ENCODE results near the gene SSBP4. TPM values are rescaled to one million over a fixed set of nuclear protein-coding genes. Genes with fewer than 3 reads are reported as not detected.

The SSBP4 gene
- total RNA-seq, 2 experiments from 2014 or later, result 198 to 204 TPM

GRCh38 chr19:18436671-18437490 is 17.7 kb downstream of the SSBP4 start:
- H3K36me3 Mint-ChIP-seq (ENCODE audit: low read depth), result peaks cover 23% of the 10 kb centered on the region
- ChIA-PET POLR2A (interaction anchor here (0.6 to 1.4 kb wide), 4 partner anchors 16 to 155 kb away, joined by 3 read pairs; no protein-coding TSS in a partner anchor), CTCF (interaction anchor here (0.8 kb wide), 1 partner anchor 25 kb away, joined by 3 read pairs; no protein-coding TSS in a partner anchor)
- H3K27ac Mint-ChIP-seq, result peak overlapping the region; percentile 39
- peaks cover 48% of the 10 kb centered on the region for H3K4me1 Mint-ChIP-seq (ENCODE audit: low read depth)
- DNase-seq (peak; percentile 91), ATAC-seq (peak; percentile 74)
- H3K9me3 Mint-ChIP-seq (ENCODE audit: insufficient read depth), result no peaks in the 10 kb centered on the region
- H3K4me3 Mint-ChIP-seq, result peak overlapping the region; percentile 72
- H3K27me3 Mint-ChIP-seq (ENCODE audit: low read depth), result no peaks in the 10 kb centered on the region

- peaks cover 3% of the 10 kb centered on the region for H3K27me3 Mint-ChIP-seq (ENCODE audit: low read depth)
- ATAC-seq, result peak; percentile 29
- peaks cover 25% of the 10 kb centered on the region for H3K36me3 Mint-ChIP-seq (ENCODE audit: low read depth)
- H3K27ac Mint-ChIP-seq, result peak within 1 kb of the TSS; percentile 39
- H3K4me3 Mint-ChIP-seq, result peak within 1 kb of the TSS; percentile 72
- H3K4me1 Mint-ChIP-seq (ENCODE audit: low read depth), result peaks cover 46% of the 10 kb centered on the region
- H3K9me3 Mint-ChIP-seq (ENCODE audit: insufficient read depth), result peaks cover 4% of the 10 kb centered on the region
- ChIA-PET CTCF (interaction anchor here (0.8 kb wide), 1 partner anchor 26 kb away, joined by 3 read pairs; no protein-coding TSS in a partner anchor), POLR2A (interaction anchor here (1.0 to 1.4 kb wide), 2 partner anchors 17 to 116 kb away, joined by 3 read pairs; no protein-coding TSS in a partner anchor)
- peak; percentile 65 for DNase-seq
These were observed 18.5 kb downstream of the SSBP4 start, which contains the start of gene ISYNA1 for GRCh38 chr19:18437491-18438330. ISYNA1 (minus strand) TSS chr19:18438133; CDS start chr19:18437979, 154 bp downstream.

DNA sequence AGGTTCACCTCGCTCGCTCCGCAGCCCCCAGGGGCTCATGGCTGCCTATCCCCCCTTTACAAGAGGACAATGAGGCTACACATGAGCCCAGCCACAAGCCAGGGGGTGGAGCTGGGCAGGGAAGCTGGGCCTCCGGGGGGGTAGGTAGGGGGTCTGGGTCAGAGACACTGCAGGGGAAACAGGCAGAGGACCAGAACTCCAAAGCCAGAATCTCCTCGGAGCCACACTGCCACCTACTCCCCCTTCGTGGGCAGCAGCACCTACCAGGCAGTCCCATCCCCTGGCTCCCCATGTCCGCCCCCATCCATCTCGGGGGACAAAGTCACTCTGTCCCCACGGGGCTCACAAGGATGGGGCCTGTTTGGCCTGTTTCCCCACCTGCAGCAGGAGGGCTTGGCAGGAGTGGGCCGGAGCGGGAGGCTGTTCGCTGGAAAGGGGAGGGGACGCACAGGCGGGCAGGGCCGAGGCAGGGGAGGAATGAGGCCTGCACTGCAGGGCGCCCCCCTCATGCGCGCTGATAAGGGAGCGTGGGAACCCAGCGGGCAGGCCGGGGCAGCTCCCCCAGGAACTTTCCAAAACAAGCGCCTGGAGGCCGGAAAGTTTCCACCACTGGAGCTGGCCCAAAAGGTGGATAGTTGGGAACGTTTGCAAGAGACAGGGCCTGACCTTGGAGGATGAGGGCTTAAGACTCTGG is 19.3 kb downstream of the SSBP4 start:
- ChIA-PET CTCF (interaction anchor here (1.0 to 2.5 kb wide), 4 partner anchors 13 to 81 kb away, joined by 3 to 8 read pairs (median 4); no protein-coding TSS in a partner anchor), POLR2A (interaction anchor here (0.6 kb wide), 1 partner anchor 197 kb away, joined by 3 read pairs; no protein-coding TSS in a partner anchor)
- ATAC-seq, result no peak
- Mint-ChIP-seq H3K27ac (no peak overlapping the region), H3K9me3 (ENCODE audit: insufficient read depth) (peaks cover 4% of the 10 kb centered on the region), H3K4me1 (ENCODE audit: low read depth) (peaks cover 43% of the 10 kb centered on the region), H3K27me3 (ENCODE audit: low read depth) (peaks cover 3% of the 10 kb centered on the region), H3K4me3 (peak overlapping the region; percentile 2), H3K36me3 (ENCODE audit: low read depth) (peaks cover 29% of the 10 kb centered on the region)
- DNase-seq, result no peak

DNA sequence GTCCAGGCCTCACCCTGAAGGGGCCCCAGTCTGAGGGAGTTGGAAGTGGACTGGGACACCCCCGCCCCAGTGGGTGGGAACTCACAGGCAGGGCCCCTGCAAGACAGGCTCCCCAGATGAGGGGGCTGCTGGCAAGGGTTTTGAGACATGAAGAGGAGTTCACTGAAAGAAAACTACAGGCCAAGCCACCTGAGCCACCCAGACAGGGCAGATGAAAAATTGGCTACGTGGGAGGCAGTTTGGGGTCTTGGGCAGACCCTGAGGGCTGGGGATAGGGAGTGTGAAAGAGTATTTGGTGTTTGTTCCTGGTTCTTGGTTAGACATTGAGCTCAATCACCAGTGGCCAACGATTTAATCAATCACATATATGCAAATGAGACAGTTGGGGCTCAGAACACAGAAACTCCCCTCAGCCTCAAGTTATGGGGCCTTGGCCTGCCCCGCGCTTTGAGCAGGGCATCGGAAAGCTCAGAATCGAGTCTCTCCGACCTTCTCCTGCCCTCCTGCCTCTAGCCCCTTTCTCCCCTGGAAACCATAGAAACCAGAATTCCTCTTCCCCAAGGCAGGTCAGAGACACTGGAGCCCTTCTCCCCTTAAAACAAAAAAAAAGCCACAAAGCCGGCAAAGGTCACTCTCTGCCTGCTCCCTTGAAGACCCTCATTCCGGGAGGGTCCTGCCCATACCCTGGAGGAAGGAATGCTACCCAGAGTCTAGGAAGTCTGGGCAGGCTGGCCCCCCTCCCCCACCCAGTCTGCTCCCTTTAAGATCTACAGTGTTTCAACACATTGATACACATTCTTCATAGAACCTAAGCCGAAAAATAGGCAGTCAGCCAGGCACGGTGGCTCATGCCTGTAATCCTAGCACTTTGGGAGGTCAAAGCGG is 20.1 kb downstream of the SSBP4 start:
- Mint-ChIP-seq H3K27ac (peak overlapping the region; percentile 20), H3K36me3 (ENCODE audit: low read depth) (peaks cover 31% of the 10 kb centered on the region), H3K27me3 (ENCODE audit: low read depth) (peaks cover 3% of the 10 kb centered on the region), H3K4me1 (ENCODE audit: low read depth) (peaks cover 40% of the 10 kb centered on the region), H3K9me3 (ENCODE audit: insufficient read depth) (peaks cover 4% of the 10 kb centered on the region), H3K4me3 (no peak overlapping the region)
- no peak for ATAC-seq
- POLR2A ChIA-PET, result interaction anchor here (0.9 kb wide), 1 partner anchor 11 kb away, joined by 5 read pairs; no protein-coding TSS in a partner anchor
- CTCF ChIA-PET, result interaction anchor here (0.8 to 2.5 kb wide), 5 partner anchors 12 to 150 kb away, joined by 3 to 8 read pairs (median 4); partner anchors contain the start of gene REX1BD
- DNase-seq, result no peak

GRCh38 chr19:18439910-18440237 is 20.7 kb downstream of the SSBP4 start:
- H3K9me3 Mint-ChIP-seq (ENCODE audit: insufficient read depth), result peaks cover 4% of the 10 kb centered on the region
- DNase-seq, result no peak
- H3K36me3 Mint-ChIP-seq (ENCODE audit: low read depth), result peaks cover 25% of the 10 kb centered on the region
- H3K27me3 Mint-ChIP-seq (ENCODE audit: low read depth), result peaks cover 3% of the 10 kb centered on the region
- no peak for ATAC-seq
- peaks cover 34% of the 10 kb centered on the region for H3K4me1 Mint-ChIP-seq (ENCODE audit: low read depth)
- ChIA-PET POLR2A (interaction anchor here (0.7 to 0.9 kb wide), 3 partner anchors 11 to 266 kb away, joined by 3 to 5 read pairs (median 4); no protein-coding TSS in a partner anchor), CTCF (interaction anchor here (0.8 to 2.5 kb wide), 6 partner anchors 12 to 195 kb away, joined by 3 to 8 read pairs (median 4); partner anchors contain the start of gene REX1BD)
- no peak overlapping the region for H3K4me3 Mint-ChIP-seq
- H3K27ac Mint-ChIP-seq, result no peak overlapping the region

- peak overlapping the region; percentile 3 for H3K4me3 Mint-ChIP-seq
- H3K36me3 Mint-ChIP-seq (ENCODE audit: low read depth), result peaks cover 28% of the 10 kb centered on the region
- ChIA-PET CTCF (interaction anchor here (0.8 to 2.5 kb wide), 7 partner anchors 10 to 407 kb away, joined by 3 to 8 read pairs (median 4); no protein-coding TSS in a partner anchor), POLR2A (interaction anchor here (0.7 to 0.9 kb wide), 3 partner anchors 12 to 266 kb away, joined by 3 to 5 read pairs (median 4); no protein-coding TSS in a partner anchor)
- no peak for ATAC-seq
- DNase-seq, result no peak
- H3K9me3 Mint-ChIP-seq (ENCODE audit: insufficient read depth), result peaks cover 4% of the 10 kb centered on the region
- peaks cover 3% of the 10 kb centered on the region for H3K27me3 Mint-ChIP-seq (ENCODE audit: low read depth)
- peaks cover 34% of the 10 kb centered on the region for H3K4me1 Mint-ChIP-seq (ENCODE audit: low read depth)
- peak overlapping the region; percentile 85 for H3K27ac Mint-ChIP-seq
These were observed 21.2 kb downstream of the SSBP4 start for GRCh38 chr19:18440415-18440877.

- ChIA-PET POLR2A (interaction anchor here (0.9 kb wide), 1 partner anchor 66 kb away, joined by 3 read pairs; no protein-coding TSS in a partner anchor), CTCF (interaction anchor here (0.8 to 2.5 kb wide), 7 partner anchors 9 to 407 kb away, joined by 3 to 8 read pairs (median 4); no protein-coding TSS in a partner anchor)
- peaks cover 4% of the 10 kb centered on the region for H3K9me3 Mint-ChIP-seq (ENCODE audit: insufficient read depth)
- H3K27me3 Mint-ChIP-seq (ENCODE audit: low read depth), result peaks cover 3% of the 10 kb centered on the region
- DNase-seq (no peak), ATAC-seq (no peak)
- H3K27ac Mint-ChIP-seq, result peak overlapping the region; percentile 85
- H3K4me1 Mint-ChIP-seq (ENCODE audit: low read depth), result peaks cover 30% of the 10 kb centered on the region
- H3K4me3 Mint-ChIP-seq, result peak overlapping the region; percentile 25
- H3K36me3 Mint-ChIP-seq (ENCODE audit: low read depth), result peaks cover 25% of the 10 kb centered on the region
These were observed 22.0 kb downstream of the SSBP4 start for GRCh38 chr19:18440936-18441803.

- Mint-ChIP-seq H3K9me3 (ENCODE audit: insufficient read depth) (peaks cover 4% of the 10 kb centered on the region), H3K27ac (peak overlapping the region; percentile 85), H3K36me3 (ENCODE audit: low read depth) (peaks cover 23% of the 10 kb centered on the region), H3K27me3 (ENCODE audit: low read depth) (peaks cover 3% of the 10 kb centered on the region), H3K4me3 (peak overlapping the region; percentile 25), H3K4me1 (ENCODE audit: low read depth) (peaks cover 22% of the 10 kb centered on the region)
- ATAC-seq (no peak), DNase-seq (peak; percentile 56)
- ChIA-PET POLR2A (interaction anchor here (0.6 to 0.8 kb wide), 2 partner anchors 15 to 65 kb away, joined by 3 read pairs; no protein-coding TSS in a partner anchor), CTCF (interaction anchor here (1.2 kb wide), 1 partner anchor 405 kb away, joined by 4 read pairs; no protein-coding TSS in a partner anchor)
These were observed 22.9 kb downstream of the SSBP4 start for GRCh38 chr19:18441804-18442788.

Measured in activated CD8-positive, alpha-beta T cell treated with anti-CD3 and anti-CD28 coated beads, Interleukin-2, amount 10 ng/mL, durations not matched to agents 7 days and 5 days (primary cell).